WTC11 (cell line): ENCODE results near the gene ALDH1A2. TPM values are rescaled to one million over a fixed set of nuclear protein-coding genes. Genes with fewer than 3 reads are reported as not detected.

Experiments
- ATAC-seq: fragments of 200-7000 bp; cut with Tn5 transposase; 2 replicates; pipeline ENCODE4 v1.10.0; 2021; ENCODE audit warnings: mild to moderate bottlenecking, moderate library complexity
- CTCF ChIA-PET: fragments of 300-600 bp; sonication (Branson Sonifier 250); formaldehyde crosslinking; loops from one replicate; lab custom pipeline; 2021; ENCODE audit warnings: antibody characterized with exemption; lab: Charles Lee
- POLR2A ChIA-PET: fragments of 350-600 bp; sonication (Branson Sonifier 250); formaldehyde crosslinking; loops from one replicate; lab custom pipeline; 2021; ENCODE audit warnings: antibody characterized with exemption; lab: Charles Lee
- DNase-seq: peaks from one replicate; pipeline ENCODE4 v3.0.0; 2021; ENCODE audit warnings: low spot score
- H3K27ac Mint-ChIP-seq: 2 replicates; pipeline ENCODE4 v1.8.0; 2021; ENCODE audit warnings: mixed read lengths
- H3K27me3 Mint-ChIP-seq: 2 replicates; pipeline ENCODE4 v1.8.0; 2021; ENCODE audit warnings: low read depth, mild to moderate bottlenecking, moderate library complexity, mixed read lengths
- H3K36me3 Mint-ChIP-seq: 2 replicates; pipeline ENCODE4 v1.8.0; 2021; ENCODE audit warnings: mixed read lengths
- H3K4me1 Mint-ChIP-seq: 2 replicates; pipeline ENCODE4 v1.8.0; 2022; ENCODE audit warnings: mixed read lengths
- H3K4me3 Mint-ChIP-seq: 2 replicates; pipeline ENCODE4 v1.8.0; 2021; ENCODE audit warnings: mild to moderate bottlenecking, moderate library complexity, mixed read lengths
- H3K9me3 Mint-ChIP-seq: 2 replicates; pipeline ENCODE4 v1.8.0; 2021; ENCODE audit warnings: mixed read lengths
- GTF2I ChIP-seq: fragments of 250-450 bp; sonication (Bioruptor Pico); conservative IDR thresholded peaks from 2 replicates; pipeline ENCODE4 v1.4.0; 2021; ENCODE audit warnings: mild to moderate bottlenecking
- KAT7 ChIP-seq: sonication (generic); formaldehyde crosslinking; IDR thresholded peaks from 2 replicates; pipeline ENCODE4 v1.8.1; 2023; ENCODE audit warnings: missing genetic modification reagents, mild to moderate bottlenecking, borderline replicate concordance
- NR2C2 ChIP-seq: sonication (generic); formaldehyde crosslinking; IDR thresholded peaks from 2 replicates; pipeline ENCODE4 v1.8.0; 2022; ENCODE audit warnings: mild to moderate bottlenecking, missing genetic modification reagents
- PRRX2 ChIP-seq: fragments of 250-450 bp; sonication (Bioruptor Pico); IDR thresholded peaks from 2 replicates; pipeline ENCODE4 v1.8.0; 2021; ENCODE audit warnings: mild to moderate bottlenecking
- ZNF121 ChIP-seq: sonication (generic); formaldehyde crosslinking; IDR thresholded peaks from 2 replicates; pipeline ENCODE4 v1.8.0; 2023; ENCODE audit warnings: missing genetic modification reagents
- ZNF219 ChIP-seq: sonication (generic); formaldehyde crosslinking; IDR thresholded peaks from 2 replicates; pipeline ENCODE4 v1.8.0; 2023; ENCODE audit warnings: missing genetic modification reagents, mild to moderate bottlenecking, borderline replicate concordance
- ZNF317 ChIP-seq: sonication (generic); formaldehyde crosslinking; IDR thresholded peaks from 2 replicates; pipeline ENCODE4 v1.8.1; 2023; ENCODE audit warnings: low read depth, mild to moderate bottlenecking, moderate library complexity, missing genetic modification reagents, borderline replicate concordance
- ZNF396 ChIP-seq: fragments of 250-450 bp; sonication (Bioruptor Pico); IDR thresholded peaks from 2 replicates; pipeline ENCODE4 v1.8.0; 2021; ENCODE audit warnings: mild to moderate bottlenecking, moderate library complexity, borderline replicate concordance
- ZNF423 ChIP-seq: fragments of 250-450 bp; sonication (Bioruptor Pico); IDR thresholded peaks from 2 replicates; pipeline ENCODE4 v2.1.2; 2022; ENCODE audit warnings: mild to moderate bottlenecking, moderate library complexity
- total RNA-seq: library from RNA; stranded (reverse); gene quantifications from 3 replicates; pipeline ENCODE4 v1.2.3, GENCODE V29; 2021
- TF ChIP-seq, protein P1 (sequence below): fragments of 200-600 bp; IDR thresholded peaks from 2 replicates; pipeline ENCODE4 v1.8.0; 2022; ENCODE audit warnings: antibody characterized with exemption
- TF ChIP-seq, protein P2 (sequence below): sonication (generic); formaldehyde crosslinking; IDR thresholded peaks from 2 replicates; pipeline ENCODE4 v1.8.0; 2022; ENCODE audit warnings: missing genetic modification reagents
- TF ChIP-seq, protein P3 (sequence below): sonication (generic); formaldehyde crosslinking; IDR thresholded peaks from 2 replicates; pipeline ENCODE4 v1.8.1; 2022; ENCODE audit warnings: mild to moderate bottlenecking, missing genetic modification reagents, moderate library complexity, borderline replicate concordance
- TF ChIP-seq, protein P4 (sequence below): sonication (generic); formaldehyde crosslinking; IDR thresholded peaks from 2 replicates; pipeline ENCODE4 v1.8.1; 2023; ENCODE audit warnings: mild to moderate bottlenecking, missing genetic modification reagents, borderline replicate concordance
- TF ChIP-seq, protein P5 (sequence below): fragments of 250-450 bp; sonication (Bioruptor Pico); IDR thresholded peaks from 2 replicates; pipeline ENCODE4 v2.1.2; 2022; ENCODE audit warnings: mild to moderate bottlenecking, moderate library complexity
- TF ChIP-seq, protein P6 (sequence below): sonication (generic); formaldehyde crosslinking; IDR thresholded peaks from 2 replicates; pipeline ENCODE4 v1.8.0; 2022; ENCODE audit warnings: mild to moderate bottlenecking, missing genetic modification reagents

Gene ALDH1A2
- total RNA-seq, 1 experiment from 2014 or later: 1.1 TPM

DNA sequence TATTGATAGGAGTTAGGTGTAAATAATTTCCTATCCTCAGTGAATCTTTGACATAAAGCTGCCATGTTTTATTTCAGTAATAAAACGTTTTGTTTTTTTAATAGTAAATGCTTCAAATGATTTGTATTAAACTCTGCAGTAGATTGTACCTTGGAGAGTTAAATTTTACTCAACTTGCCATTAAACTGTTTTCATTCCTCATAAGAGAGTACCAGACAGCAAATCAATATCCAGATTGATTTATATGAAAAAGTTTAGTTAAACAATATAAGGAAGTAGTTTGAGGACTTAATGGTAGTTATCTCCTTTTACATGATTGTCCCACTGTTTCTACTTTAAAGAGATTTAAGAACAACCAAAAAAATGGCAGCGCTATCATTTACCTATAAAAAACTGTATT, 18.4 kb downstream of the ALDH1A2 start:
- TF ChIP-seq GTF2I (CRISPR knock-in tag) (no peak), PRRX2 (no peak), ZNF121 (CRISPR knock-in tag) (no peak), NR2C2 (CRISPR knock-in tag) (no peak), ZNF423 (CRISPR knock-in tag) (no peak), KAT7 (no peak), ZNF219 (CRISPR knock-in tag) (no peak), ZNF396 (CRISPR knock-in tag) (no peak), ZNF317 (CRISPR knock-in tag) (no peak)
- TF ChIP-seq, protein P1, sequence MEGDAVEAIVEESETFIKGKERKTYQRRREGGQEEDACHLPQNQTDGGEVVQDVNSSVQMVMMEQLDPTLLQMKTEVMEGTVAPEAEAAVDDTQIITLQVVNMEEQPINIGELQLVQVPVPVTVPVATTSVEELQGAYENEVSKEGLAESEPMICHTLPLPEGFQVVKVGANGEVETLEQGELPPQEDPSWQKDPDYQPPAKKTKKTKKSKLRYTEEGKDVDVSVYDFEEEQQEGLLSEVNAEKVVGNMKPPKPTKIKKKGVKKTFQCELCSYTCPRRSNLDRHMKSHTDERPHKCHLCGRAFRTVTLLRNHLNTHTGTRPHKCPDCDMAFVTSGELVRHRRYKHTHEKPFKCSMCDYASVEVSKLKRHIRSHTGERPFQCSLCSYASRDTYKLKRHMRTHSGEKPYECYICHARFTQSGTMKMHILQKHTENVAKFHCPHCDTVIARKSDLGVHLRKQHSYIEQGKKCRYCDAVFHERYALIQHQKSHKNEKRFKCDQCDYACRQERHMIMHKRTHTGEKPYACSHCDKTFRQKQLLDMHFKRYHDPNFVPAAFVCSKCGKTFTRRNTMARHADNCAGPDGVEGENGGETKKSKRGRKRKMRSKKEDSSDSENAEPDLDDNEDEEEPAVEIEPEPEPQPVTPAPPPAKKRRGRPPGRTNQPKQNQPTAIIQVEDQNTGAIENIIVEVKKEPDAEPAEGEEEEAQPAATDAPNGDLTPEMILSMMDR: no peak
- TF ChIP-seq, protein P2, sequence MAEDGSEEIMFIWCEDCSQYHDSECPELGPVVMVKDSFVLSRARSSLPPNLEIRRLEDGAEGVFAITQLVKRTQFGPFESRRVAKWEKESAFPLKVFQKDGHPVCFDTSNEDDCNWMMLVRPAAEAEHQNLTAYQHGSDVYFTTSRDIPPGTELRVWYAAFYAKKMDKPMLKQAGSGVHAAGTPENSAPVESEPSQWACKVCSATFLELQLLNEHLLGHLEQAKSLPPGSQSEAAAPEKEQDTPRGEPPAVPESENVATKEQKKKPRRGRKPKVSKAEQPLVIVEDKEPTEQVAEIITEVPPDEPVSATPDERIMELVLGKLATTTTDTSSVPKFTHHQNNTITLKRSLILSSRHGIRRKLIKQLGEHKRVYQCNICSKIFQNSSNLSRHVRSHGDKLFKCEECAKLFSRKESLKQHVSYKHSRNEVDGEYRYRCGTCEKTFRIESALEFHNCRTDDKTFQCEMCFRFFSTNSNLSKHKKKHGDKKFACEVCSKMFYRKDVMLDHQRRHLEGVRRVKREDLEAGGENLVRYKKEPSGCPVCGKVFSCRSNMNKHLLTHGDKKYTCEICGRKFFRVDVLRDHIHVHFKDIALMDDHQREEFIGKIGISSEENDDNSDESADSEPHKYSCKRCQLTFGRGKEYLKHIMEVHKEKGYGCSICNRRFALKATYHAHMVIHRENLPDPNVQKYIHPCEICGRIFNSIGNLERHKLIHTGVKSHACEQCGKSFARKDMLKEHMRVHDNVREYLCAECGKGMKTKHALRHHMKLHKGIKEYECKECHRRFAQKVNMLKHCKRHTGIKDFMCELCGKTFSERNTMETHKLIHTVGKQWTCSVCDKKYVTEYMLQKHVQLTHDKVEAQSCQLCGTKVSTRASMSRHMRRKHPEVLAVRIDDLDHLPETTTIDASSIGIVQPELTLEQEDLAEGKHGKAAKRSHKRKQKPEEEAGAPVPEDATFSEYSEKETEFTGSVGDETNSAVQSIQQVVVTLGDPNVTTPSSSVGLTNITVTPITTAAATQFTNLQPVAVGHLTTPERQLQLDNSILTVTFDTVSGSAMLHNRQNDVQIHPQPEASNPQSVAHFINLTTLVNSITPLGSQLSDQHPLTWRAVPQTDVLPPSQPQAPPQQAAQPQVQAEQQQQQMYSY: no peak
- TF ChIP-seq, protein P3, sequence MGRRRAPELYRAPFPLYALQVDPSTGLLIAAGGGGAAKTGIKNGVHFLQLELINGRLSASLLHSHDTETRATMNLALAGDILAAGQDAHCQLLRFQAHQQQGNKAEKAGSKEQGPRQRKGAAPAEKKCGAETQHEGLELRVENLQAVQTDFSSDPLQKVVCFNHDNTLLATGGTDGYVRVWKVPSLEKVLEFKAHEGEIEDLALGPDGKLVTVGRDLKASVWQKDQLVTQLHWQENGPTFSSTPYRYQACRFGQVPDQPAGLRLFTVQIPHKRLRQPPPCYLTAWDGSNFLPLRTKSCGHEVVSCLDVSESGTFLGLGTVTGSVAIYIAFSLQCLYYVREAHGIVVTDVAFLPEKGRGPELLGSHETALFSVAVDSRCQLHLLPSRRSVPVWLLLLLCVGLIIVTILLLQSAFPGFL: no peak
- TF ChIP-seq, protein P4, sequence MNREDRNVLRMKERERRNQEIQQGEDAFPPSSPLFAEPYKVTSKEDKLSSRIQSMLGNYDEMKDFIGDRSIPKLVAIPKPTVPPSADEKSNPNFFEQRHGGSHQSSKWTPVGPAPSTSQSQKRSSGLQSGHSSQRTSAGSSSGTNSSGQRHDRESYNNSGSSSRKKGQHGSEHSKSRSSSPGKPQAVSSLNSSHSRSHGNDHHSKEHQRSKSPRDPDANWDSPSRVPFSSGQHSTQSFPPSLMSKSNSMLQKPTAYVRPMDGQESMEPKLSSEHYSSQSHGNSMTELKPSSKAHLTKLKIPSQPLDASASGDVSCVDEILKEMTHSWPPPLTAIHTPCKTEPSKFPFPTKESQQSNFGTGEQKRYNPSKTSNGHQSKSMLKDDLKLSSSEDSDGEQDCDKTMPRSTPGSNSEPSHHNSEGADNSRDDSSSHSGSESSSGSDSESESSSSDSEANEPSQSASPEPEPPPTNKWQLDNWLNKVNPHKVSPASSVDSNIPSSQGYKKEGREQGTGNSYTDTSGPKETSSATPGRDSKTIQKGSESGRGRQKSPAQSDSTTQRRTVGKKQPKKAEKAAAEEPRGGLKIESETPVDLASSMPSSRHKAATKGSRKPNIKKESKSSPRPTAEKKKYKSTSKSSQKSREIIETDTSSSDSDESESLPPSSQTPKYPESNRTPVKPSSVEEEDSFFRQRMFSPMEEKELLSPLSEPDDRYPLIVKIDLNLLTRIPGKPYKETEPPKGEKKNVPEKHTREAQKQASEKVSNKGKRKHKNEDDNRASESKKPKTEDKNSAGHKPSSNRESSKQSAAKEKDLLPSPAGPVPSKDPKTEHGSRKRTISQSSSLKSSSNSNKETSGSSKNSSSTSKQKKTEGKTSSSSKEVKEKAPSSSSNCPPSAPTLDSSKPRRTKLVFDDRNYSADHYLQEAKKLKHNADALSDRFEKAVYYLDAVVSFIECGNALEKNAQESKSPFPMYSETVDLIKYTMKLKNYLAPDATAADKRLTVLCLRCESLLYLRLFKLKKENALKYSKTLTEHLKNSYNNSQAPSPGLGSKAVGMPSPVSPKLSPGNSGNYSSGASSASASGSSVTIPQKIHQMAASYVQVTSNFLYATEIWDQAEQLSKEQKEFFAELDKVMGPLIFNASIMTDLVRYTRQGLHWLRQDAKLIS (CRISPR knock-in tag): no peak
- TF ChIP-seq, protein P5, sequence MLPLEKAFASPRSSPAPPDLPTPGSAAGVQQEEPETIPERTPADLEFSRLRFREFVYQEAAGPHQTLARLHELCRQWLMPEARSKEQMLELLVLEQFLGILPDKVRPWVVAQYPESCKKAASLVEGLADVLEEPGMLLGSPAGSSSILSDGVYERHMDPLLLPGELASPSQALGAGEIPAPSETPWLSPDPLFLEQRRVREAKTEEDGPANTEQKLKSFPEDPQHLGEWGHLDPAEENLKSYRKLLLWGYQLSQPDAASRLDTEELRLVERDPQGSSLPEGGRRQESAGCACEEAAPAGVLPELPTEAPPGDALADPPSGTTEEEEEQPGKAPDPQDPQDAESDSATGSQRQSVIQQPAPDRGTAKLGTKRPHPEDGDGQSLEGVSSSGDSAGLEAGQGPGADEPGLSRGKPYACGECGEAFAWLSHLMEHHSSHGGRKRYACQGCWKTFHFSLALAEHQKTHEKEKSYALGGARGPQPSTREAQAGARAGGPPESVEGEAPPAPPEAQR (CRISPR knock-in tag): no peak
- TF ChIP-seq, protein P6, sequence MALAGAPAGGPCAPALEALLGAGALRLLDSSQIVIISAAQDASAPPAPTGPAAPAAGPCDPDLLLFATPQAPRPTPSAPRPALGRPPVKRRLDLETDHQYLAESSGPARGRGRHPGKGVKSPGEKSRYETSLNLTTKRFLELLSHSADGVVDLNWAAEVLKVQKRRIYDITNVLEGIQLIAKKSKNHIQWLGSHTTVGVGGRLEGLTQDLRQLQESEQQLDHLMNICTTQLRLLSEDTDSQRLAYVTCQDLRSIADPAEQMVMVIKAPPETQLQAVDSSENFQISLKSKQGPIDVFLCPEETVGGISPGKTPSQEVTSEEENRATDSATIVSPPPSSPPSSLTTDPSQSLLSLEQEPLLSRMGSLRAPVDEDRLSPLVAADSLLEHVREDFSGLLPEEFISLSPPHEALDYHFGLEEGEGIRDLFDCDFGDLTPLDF: no peak
- Mint-ChIP-seq H3K4me3 (no peak overlapping the region), H3K4me1 (peaks cover 30% of the 10 kb centered on the region), H3K27me3 (peaks cover 97% of the 10 kb centered on the region), H3K36me3 (no peaks in the 10 kb centered on the region), H3K9me3 (peaks cover 7% of the 10 kb centered on the region; the same call in 1 of the 2 replicates), H3K27ac (no peak overlapping the region)
- no peak for ATAC-seq
- ChIA-PET CTCF (no interaction called here), POLR2A (no interaction called here)
- no peak for DNase-seq
